Measurements from ENCODE around the gene CBFA2T3. TPM values are rescaled to one million over a fixed set of nuclear protein-coding genes. Genes with fewer than 3 reads are reported as not detected.

CBFA2T3 gene
- total RNA-seq, 1 donor from 2014 or later = 2.4 TPM

GRCh38 chr16:88846088-88846487, 130.9 kb downstream of the CBFA2T3 start:
- Mint-ChIP-seq H3K27ac (ENCODE audit: unreplicated experiment) (no peak overlapping the region), H3K4me1 (ENCODE audit: low read depth, unreplicated experiment) (no peaks in the 10 kb centered on the region), H3K4me3 (ENCODE audit: unreplicated experiment) (no peak overlapping the region), H3K27me3 (ENCODE audit: low read depth, unreplicated experiment) (no peaks in the 10 kb centered on the region), H3K36me3 (ENCODE audit: low read depth, unreplicated experiment) (peaks cover 8% of the 10 kb centered on the region), H3K9me3 (ENCODE audit: unreplicated experiment) (no peaks in the 10 kb centered on the region)
- Histone ChIP-seq H3K4me3 (ENCODE audit: insufficient read depth, low read depth, low read length) (no peak overlapping the region), H3K27me3 (ENCODE audit: insufficient read depth, low read length) (no peaks in the 10 kb centered on the region), H3K9ac (ENCODE audit: low read length) (no peak overlapping the region), H3K9me3 (ENCODE audit: insufficient read depth, low read depth, low read length) (no peaks in the 10 kb centered on the region), H3K27ac (ENCODE audit: low read depth, low read length) (no peak overlapping the region), H4K20me1 (ENCODE audit: insufficient read depth, low read length) (peaks cover 47% of the 10 kb centered on the region), H3K36me3 (ENCODE audit: insufficient read depth, low read length) (no peaks in the 10 kb centered on the region), H3K4me2 (ENCODE audit: low read length) (no peak overlapping the region), H3K79me2 (ENCODE audit: insufficient read depth, low read length) (no peaks in the 10 kb centered on the region), H2AFZ (ENCODE audit: low read depth, low read length) (no peak overlapping the region), H3K4me1 (ENCODE audit: insufficient read depth, low read length) (no peaks in the 10 kb centered on the region)
- DNase-seq (ENCODE audit: low read depth) (no peak), FAIRE-seq (no peak)
- no peak for TF ChIP-seq EZH2 (IDR thresholded peaks at IDR 0.05; ENCODE audit: insufficient read depth, low read length)
- TF ChIP-seq CTCF (IDR thresholded peaks at IDR 0.05; ENCODE audit: insufficient read depth, low read depth, low read length) = no peak

GRCh38 chr16:88844419-88845036, 132.5 kb downstream of the CBFA2T3 start:
- no peaks in the 10 kb centered on the region for H3K4me1 Mint-ChIP-seq (ENCODE audit: low read depth, unreplicated experiment)
- Histone ChIP-seq H3K9me3 (ENCODE audit: insufficient read depth, low read depth, low read length) (no peaks in the 10 kb centered on the region), H3K4me3 (ENCODE audit: insufficient read depth, low read depth, low read length) (no peak overlapping the region), H2AFZ (ENCODE audit: low read depth, low read length) (no peak overlapping the region), H3K27ac (ENCODE audit: low read depth, low read length) (no peak overlapping the region), H3K9ac (ENCODE audit: low read length) (no peak overlapping the region), H3K27me3 (ENCODE audit: insufficient read depth, low read length) (no peaks in the 10 kb centered on the region), H4K20me1 (ENCODE audit: insufficient read depth, low read length) (peaks cover 38% of the 10 kb centered on the region), H3K36me3 (ENCODE audit: insufficient read depth, low read length) (no peaks in the 10 kb centered on the region), H3K4me2 (ENCODE audit: low read length) (no peak overlapping the region), H3K79me2 (ENCODE audit: insufficient read depth, low read length) (no peaks in the 10 kb centered on the region), H3K4me1 (ENCODE audit: insufficient read depth, low read length) (no peaks in the 10 kb centered on the region)
- no peak overlapping the region for H3K4me3 Mint-ChIP-seq (ENCODE audit: unreplicated experiment)
- H3K9me3 Mint-ChIP-seq (ENCODE audit: unreplicated experiment) = no peaks in the 10 kb centered on the region
- no peaks in the 10 kb centered on the region for H3K27me3 Mint-ChIP-seq (ENCODE audit: low read depth, unreplicated experiment)
- DNase-seq (ENCODE audit: low read depth) = no peak
- no peak overlapping the region for H3K27ac Mint-ChIP-seq (ENCODE audit: unreplicated experiment)
- no peak for TF ChIP-seq EZH2 (IDR thresholded peaks at IDR 0.05; ENCODE audit: insufficient read depth, low read length)
- TF ChIP-seq CTCF (IDR thresholded peaks at IDR 0.05; ENCODE audit: insufficient read depth, low read depth, low read length) = no peak
- H3K36me3 Mint-ChIP-seq (ENCODE audit: low read depth, unreplicated experiment) = peaks cover 12% of the 10 kb centered on the region
- no peak for FAIRE-seq

- Mint-ChIP-seq H3K36me3 (ENCODE audit: low read depth, unreplicated experiment) (peaks cover 12% of the 10 kb centered on the region), H3K4me3 (ENCODE audit: unreplicated experiment) (no peak overlapping the region), H3K9me3 (ENCODE audit: unreplicated experiment) (no peaks in the 10 kb centered on the region), H3K4me1 (ENCODE audit: low read depth, unreplicated experiment) (no peaks in the 10 kb centered on the region), H3K27me3 (ENCODE audit: low read depth, unreplicated experiment) (no peaks in the 10 kb centered on the region), H3K27ac (ENCODE audit: unreplicated experiment) (no peak overlapping the region)
- no peaks in the 10 kb centered on the region for H3K79me2 ChIP-seq (ENCODE audit: insufficient read depth, low read length)
- H3K9ac ChIP-seq (ENCODE audit: low read length) = no peak overlapping the region
- no peak overlapping the region for H3K4me2 ChIP-seq (ENCODE audit: low read length)
- TF ChIP-seq CTCF (IDR thresholded peaks at IDR 0.05; ENCODE audit: insufficient read depth, low read depth, low read length) (no peak), EZH2 (IDR thresholded peaks at IDR 0.05; ENCODE audit: insufficient read depth, low read length) (no peak)
- H3K4me3 ChIP-seq (ENCODE audit: insufficient read depth, low read depth, low read length) = no peak overlapping the region
- no peak overlapping the region for H2AFZ ChIP-seq (ENCODE audit: low read depth, low read length)
- DNase-seq (ENCODE audit: low read depth) (no peak), FAIRE-seq (no peak)
- H3K27me3 ChIP-seq (ENCODE audit: insufficient read depth, low read length) = no peaks in the 10 kb centered on the region
- H3K4me1 ChIP-seq (ENCODE audit: insufficient read depth, low read length) = no peaks in the 10 kb centered on the region
- H4K20me1 ChIP-seq (ENCODE audit: insufficient read depth, low read length) = peaks cover 38% of the 10 kb centered on the region
- no peaks in the 10 kb centered on the region for H3K9me3 ChIP-seq (ENCODE audit: insufficient read depth, low read depth, low read length)
- H3K36me3 ChIP-seq (ENCODE audit: insufficient read depth, low read length) = no peaks in the 10 kb centered on the region
- H3K27ac ChIP-seq (ENCODE audit: low read depth, low read length) = no peak overlapping the region
These were observed 133.8 kb downstream of the CBFA2T3 start for GRCh38 chr16:88843256-88843655.

Measured in astrocyte (in vitro differentiated cells and primary cell).